GM23338 (cell line): Measurements from ENCODE around the gene MAFB.

ENCODE experiments used
- CREB1 ChIP-seq: fragments of 250-450 bp; sonication (Bioruptor Pico); IDR thresholded peaks from 2 replicates; pipeline ENCODE4 v1.5.0; 2020; ENCODE audit warnings: low read depth, mild to moderate bottlenecking, moderate library complexity
- EZH2 ChIP-seq: fragments of 200-600 bp; sonication (generic); IDR thresholded peaks from one replicate; pipeline ENCODE4 v1.8.0; 2017; ENCODE audit warnings: antibody characterized with exemption, mild to moderate bottlenecking, low read depth; ENCODE audit not compliant: unreplicated experiment
- EZH2phosphoT487 ChIP-seq: fragments of 200-600 bp; sonication (generic); IDR thresholded peaks from one replicate; pipeline ENCODE4 v1.8.1; 2018; ENCODE audit warnings: antibody characterized with exemption; ENCODE audit not compliant: unreplicated experiment
- JUNB ChIP-seq: IDR thresholded peaks from one replicate; pipeline ENCODE4 v1.6.1; 2016; ENCODE audit warnings: antibody characterized with exemption; ENCODE audit not compliant: unreplicated experiment
- NANOG ChIP-seq: IDR thresholded peaks from 2 replicates; pipeline ENCODE4 v1.6.1; 2016; ENCODE audit warnings: antibody characterized with exemption, borderline replicate concordance
- POLR2AphosphoS5 ChIP-seq: IDR thresholded peaks from 2 replicates; pipeline ENCODE4 v1.6.1; 2016; ENCODE audit warnings: antibody characterized with exemption, low read depth
- STAT1 ChIP-seq: IDR thresholded peaks from one replicate; pipeline ENCODE4 v1.6.1; 2016; ENCODE audit warnings: antibody characterized with exemption; ENCODE audit not compliant: unreplicated experiment
- ZNF114 ChIP-seq: fragments of 250-450 bp; sonication (Bioruptor Pico); IDR thresholded peaks from 2 replicates; pipeline ENCODE4 v1.5.0; 2020; ENCODE audit warnings: mild to moderate bottlenecking, moderate library complexity
- ZNF331 ChIP-seq: fragments of 250-450 bp; sonication (Bioruptor Pico); IDR thresholded peaks from 2 replicates; pipeline ENCODE4 v1.5.0; 2020; ENCODE audit warnings: low read depth, mild to moderate bottlenecking, moderate library complexity
- TF ChIP-seq, protein P1 (sequence below), 2 experiments: fragments of 200-600 bp in 1 of 2; sonication (generic) in 1 of 2; conservative IDR thresholded peaks; 2 replicates each; pipeline versions ENCODE4 v1.5.1 to v1.6.1; 2016 to 2017; ENCODE audit warnings: antibody characterized with exemption in 2 of 2, low read depth in 2 of 2, mild to moderate bottlenecking in 2 of 2, moderate library complexity in 1 of 2
- TF ChIP-seq, protein P2 (sequence below): IDR thresholded peaks from 2 replicates; pipeline ENCODE4 v1.6.1; 2016; ENCODE audit warnings: antibody characterized with exemption
- TF ChIP-seq, protein P3 (sequence below): IDR thresholded peaks from one replicate; pipeline ENCODE4 v1.6.1; 2018; ENCODE audit warnings: antibody characterized with exemption; ENCODE audit not compliant: unreplicated experiment
- TF ChIP-seq, protein P4 (sequence below): fragments of 250-450 bp; sonication (Bioruptor Pico); IDR thresholded peaks from 2 replicates; pipeline ENCODE4 v1.5.0; 2020; ENCODE audit warnings: mild to moderate bottlenecking, moderate library complexity

DNA sequence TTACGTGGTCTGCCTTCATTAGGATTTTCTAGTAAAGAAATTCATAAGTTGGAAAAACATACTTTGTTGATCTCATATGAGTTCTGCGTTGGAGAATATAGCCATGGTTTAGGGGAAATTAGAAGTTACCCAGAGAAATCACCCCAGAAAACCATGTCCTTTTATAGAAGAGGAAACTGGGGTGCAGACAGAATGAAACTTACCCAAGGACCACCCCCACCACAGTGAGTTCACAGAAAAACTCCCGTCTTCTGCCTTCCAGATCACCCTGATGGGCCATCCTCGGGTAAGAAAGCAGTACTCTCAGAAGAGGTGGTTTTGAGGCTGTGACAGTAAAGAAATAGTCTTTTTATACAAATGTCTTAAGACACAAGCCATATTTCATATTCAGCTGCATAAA is 25.1 kb upstream of the MAFB start:
- TF ChIP-seq, protein P1, sequence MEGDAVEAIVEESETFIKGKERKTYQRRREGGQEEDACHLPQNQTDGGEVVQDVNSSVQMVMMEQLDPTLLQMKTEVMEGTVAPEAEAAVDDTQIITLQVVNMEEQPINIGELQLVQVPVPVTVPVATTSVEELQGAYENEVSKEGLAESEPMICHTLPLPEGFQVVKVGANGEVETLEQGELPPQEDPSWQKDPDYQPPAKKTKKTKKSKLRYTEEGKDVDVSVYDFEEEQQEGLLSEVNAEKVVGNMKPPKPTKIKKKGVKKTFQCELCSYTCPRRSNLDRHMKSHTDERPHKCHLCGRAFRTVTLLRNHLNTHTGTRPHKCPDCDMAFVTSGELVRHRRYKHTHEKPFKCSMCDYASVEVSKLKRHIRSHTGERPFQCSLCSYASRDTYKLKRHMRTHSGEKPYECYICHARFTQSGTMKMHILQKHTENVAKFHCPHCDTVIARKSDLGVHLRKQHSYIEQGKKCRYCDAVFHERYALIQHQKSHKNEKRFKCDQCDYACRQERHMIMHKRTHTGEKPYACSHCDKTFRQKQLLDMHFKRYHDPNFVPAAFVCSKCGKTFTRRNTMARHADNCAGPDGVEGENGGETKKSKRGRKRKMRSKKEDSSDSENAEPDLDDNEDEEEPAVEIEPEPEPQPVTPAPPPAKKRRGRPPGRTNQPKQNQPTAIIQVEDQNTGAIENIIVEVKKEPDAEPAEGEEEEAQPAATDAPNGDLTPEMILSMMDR (conservative IDR thresholded peaks at IDR 0.05; ENCODE audit: low read depth in 2 of 2), result no peak
- TF ChIP-seq EZH2phosphoT487, result no peak
- TF ChIP-seq, protein P2, sequence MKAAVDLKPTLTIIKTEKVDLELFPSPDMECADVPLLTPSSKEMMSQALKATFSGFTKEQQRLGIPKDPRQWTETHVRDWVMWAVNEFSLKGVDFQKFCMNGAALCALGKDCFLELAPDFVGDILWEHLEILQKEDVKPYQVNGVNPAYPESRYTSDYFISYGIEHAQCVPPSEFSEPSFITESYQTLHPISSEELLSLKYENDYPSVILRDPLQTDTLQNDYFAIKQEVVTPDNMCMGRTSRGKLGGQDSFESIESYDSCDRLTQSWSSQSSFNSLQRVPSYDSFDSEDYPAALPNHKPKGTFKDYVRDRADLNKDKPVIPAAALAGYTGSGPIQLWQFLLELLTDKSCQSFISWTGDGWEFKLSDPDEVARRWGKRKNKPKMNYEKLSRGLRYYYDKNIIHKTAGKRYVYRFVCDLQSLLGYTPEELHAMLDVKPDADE, result no peak
- no peak for TF ChIP-seq POLR2AphosphoS5
- TF ChIP-seq EZH2, result no peak
- TF ChIP-seq CREB1 (CRISPR knock-in tag), result no peak
- TF ChIP-seq, protein P3, sequence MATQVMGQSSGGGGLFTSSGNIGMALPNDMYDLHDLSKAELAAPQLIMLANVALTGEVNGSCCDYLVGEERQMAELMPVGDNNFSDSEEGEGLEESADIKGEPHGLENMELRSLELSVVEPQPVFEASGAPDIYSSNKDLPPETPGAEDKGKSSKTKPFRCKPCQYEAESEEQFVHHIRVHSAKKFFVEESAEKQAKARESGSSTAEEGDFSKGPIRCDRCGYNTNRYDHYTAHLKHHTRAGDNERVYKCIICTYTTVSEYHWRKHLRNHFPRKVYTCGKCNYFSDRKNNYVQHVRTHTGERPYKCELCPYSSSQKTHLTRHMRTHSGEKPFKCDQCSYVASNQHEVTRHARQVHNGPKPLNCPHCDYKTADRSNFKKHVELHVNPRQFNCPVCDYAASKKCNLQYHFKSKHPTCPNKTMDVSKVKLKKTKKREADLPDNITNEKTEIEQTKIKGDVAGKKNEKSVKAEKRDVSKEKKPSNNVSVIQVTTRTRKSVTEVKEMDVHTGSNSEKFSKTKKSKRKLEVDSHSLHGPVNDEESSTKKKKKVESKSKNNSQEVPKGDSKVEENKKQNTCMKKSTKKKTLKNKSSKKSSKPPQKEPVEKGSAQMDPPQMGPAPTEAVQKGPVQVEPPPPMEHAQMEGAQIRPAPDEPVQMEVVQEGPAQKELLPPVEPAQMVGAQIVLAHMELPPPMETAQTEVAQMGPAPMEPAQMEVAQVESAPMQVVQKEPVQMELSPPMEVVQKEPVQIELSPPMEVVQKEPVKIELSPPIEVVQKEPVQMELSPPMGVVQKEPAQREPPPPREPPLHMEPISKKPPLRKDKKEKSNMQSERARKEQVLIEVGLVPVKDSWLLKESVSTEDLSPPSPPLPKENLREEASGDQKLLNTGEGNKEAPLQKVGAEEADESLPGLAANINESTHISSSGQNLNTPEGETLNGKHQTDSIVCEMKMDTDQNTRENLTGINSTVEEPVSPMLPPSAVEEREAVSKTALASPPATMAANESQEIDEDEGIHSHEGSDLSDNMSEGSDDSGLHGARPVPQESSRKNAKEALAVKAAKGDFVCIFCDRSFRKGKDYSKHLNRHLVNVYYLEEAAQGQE, result no peak
- TF ChIP-seq, protein P4, sequence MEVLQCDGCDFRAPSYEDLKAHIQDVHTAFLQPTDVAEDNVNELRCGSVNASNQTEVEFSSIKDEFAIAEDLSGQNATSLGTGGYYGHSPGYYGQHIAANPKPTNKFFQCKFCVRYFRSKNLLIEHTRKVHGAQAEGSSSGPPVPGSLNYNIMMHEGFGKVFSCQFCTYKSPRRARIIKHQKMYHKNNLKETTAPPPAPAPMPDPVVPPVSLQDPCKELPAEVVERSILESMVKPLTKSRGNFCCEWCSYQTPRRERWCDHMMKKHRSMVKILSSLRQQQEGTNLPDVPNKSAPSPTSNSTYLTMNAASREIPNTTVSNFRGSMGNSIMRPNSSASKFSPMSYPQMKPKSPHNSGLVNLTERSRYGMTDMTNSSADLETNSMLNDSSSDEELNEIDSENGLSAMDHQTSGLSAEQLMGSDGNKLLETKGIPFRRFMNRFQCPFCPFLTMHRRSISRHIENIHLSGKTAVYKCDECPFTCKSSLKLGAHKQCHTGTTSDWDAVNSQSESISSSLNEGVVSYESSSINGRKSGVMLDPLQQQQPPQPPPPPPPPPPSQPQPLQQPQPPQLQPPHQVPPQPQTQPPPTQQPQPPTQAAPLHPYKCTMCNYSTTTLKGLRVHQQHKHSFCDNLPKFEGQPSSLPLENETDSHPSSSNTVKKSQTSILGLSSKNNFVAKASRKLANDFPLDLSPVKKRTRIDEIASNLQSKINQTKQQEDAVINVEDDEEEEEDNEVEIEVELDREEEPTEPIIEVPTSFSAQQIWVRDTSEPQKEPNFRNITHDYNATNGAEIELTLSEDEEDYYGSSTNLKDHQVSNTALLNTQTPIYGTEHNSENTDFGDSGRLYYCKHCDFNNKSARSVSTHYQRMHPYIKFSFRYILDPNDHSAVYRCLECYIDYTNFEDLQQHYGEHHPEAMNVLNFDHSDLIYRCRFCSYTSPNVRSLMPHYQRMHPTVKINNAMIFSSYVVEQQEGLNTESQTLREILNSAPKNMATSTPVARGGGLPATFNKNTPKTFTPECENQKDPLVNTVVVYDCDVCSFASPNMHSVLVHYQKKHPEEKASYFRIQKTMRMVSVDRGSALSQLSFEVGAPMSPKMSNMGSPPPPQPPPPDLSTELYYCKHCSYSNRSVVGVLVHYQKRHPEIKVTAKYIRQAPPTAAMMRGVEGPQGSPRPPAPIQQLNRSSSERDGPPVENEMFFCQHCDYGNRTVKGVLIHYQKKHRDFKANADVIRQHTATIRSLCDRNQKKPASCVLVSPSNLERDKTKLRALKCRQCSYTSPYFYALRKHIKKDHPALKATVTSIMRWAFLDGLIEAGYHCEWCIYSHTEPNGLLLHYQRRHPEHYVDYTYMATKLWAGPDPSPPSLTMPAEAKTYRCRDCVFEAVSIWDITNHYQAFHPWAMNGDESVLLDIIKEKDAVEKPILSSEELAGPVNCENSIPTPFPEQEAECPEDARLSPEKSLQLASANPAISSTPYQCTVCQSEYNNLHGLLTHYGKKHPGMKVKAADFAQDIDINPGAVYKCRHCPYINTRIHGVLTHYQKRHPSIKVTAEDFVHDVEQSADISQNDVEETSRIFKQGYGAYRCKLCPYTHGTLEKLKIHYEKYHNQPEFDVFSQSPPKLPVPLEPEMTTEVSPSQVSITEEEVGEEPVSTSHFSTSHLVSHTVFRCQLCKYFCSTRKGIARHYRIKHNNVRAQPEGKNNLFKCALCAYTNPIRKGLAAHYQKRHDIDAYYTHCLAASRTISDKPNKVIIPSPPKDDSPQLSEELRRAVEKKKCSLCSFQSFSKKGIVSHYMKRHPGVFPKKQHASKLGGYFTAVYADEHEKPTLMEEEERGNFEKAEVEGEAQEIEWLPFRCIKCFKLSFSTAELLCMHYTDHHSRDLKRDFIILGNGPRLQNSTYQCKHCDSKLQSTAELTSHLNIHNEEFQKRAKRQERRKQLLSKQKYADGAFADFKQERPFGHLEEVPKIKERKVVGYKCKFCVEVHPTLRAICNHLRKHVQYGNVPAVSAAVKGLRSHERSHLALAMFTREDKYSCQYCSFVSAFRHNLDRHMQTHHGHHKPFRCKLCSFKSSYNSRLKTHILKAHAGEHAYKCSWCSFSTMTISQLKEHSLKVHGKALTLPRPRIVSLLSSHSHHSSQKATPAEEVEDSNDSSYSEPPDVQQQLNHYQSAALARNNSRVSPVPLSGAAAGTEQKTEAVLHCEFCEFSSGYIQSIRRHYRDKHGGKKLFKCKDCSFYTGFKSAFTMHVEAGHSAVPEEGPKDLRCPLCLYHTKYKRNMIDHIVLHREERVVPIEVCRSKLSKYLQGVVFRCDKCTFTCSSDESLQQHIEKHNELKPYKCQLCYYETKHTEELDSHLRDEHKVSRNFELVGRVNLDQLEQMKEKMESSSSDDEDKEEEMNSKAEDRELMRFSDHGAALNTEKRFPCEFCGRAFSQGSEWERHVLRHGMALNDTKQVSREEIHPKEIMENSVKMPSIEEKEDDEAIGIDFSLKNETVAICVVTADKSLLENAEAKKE (CRISPR knock-in tag), result no peak
- TF ChIP-seq JUNB, result no peak
- no peak for TF ChIP-seq ZNF331
- no peak for TF ChIP-seq ZNF114
- TF ChIP-seq NANOG, result no peak
- no peak for TF ChIP-seq STAT1
